ENCODE results near the gene RAET1E. TPM values are rescaled to one million over a fixed set of nuclear protein-coding genes. Genes with fewer than 3 reads are reported as not detected.
"Not testable (repeated sequence)": the region's sequence is repeated elsewhere in the genome, so short reads cannot be mapped to it uniquely, and the experiment has no call there.

RAET1E gene
- total RNA-seq, 1 experiment from 2014 or later, result not detected

- Histone ChIP-seq H3K9me3 (no peaks in the 10 kb centered on the region), H3K4me1 (peaks cover 28% of the 10 kb centered on the region), H3K36me3 (ENCODE audit: control insufficient read depth, insufficient read depth, low read length) (no peaks in the 10 kb centered on the region), H3K4me3 (ENCODE audit: low read depth, low read length) (no peak overlapping the region), H3K27me3 (replicated peaks; ENCODE audit: control insufficient read depth, insufficient read depth, low read length) (no peaks in the 10 kb centered on the region)
- Mint-ChIP-seq H3K27ac (ENCODE audit: unreplicated experiment) (peak overlapping the region; percentile 81), H3K27me3 (ENCODE audit: insufficient read depth, unreplicated experiment) (no peaks in the 10 kb centered on the region), H3K4me3 (ENCODE audit: unreplicated experiment) (peak overlapping the region; percentile 23), H3K36me3 (ENCODE audit: insufficient read depth, unreplicated experiment) (peaks cover 6% of the 10 kb centered on the region), H3K4me1 (ENCODE audit: low read depth, unreplicated experiment) (peaks cover 28% of the 10 kb centered on the region), H3K9me3 (ENCODE audit: unreplicated experiment) (no peaks in the 10 kb centered on the region)
- intact Hi-C loops (cut with micrococcal nuclease; ENCODE audit: unreplicated experiment), result loop anchor here (2.0 kb wide), 1 partner anchor 14 kb away; no protein-coding TSS in a partner anchor
- no peak for TF ChIP-seq CTCF (IDR thresholded peaks at IDR 0.05; ENCODE audit: insufficient read depth in 1 of 2, low read depth in 1 of 2, low read length in 1 of 2, severe bottlenecking in 1 of 2, unreplicated experiment in 1 of 2)
- ChIA-PET POLR2A (no interaction called here), CTCF (no interaction called here)
- DNase-seq, result peak in 1 of 2 experiments; percentile 11
- no TSS peak for BruUV-seq (replicated peaks)
Measured at GRCh38 chr6:149854532-149854931, 43.4 kb downstream of the RAET1E start.

- H3K9me3 ChIP-seq; POLR2A ChIA-PET; H3K4me3 ChIP-seq (ENCODE audit: low read depth, low read length); H3K27me3 ChIP-seq (replicated peaks; ENCODE audit: control insufficient read depth, insufficient read depth, low read length); H3K27me3 Mint-ChIP-seq (ENCODE audit: insufficient read depth, unreplicated experiment); H3K36me3 Mint-ChIP-seq (ENCODE audit: insufficient read depth, unreplicated experiment); H3K36me3 ChIP-seq (ENCODE audit: control insufficient read depth, insufficient read depth, low read length); H3K9me3 Mint-ChIP-seq (ENCODE audit: unreplicated experiment); BruUV-seq (replicated peaks); CTCF ChIA-PET; H3K4me3 Mint-ChIP-seq (ENCODE audit: unreplicated experiment); DNase-seq; H3K27ac Mint-ChIP-seq (ENCODE audit: unreplicated experiment): not testable (repeated sequence)
- intact Hi-C loops (cut with micrococcal nuclease; ENCODE audit: unreplicated experiment), result loop anchor here (2.0 kb wide), 1 partner anchor 13 kb away; no protein-coding TSS in a partner anchor
- peaks cover 26% of the 10 kb centered on the region for H3K4me1 Mint-ChIP-seq (ENCODE audit: low read depth, unreplicated experiment)
- H3K4me1 ChIP-seq, result peaks cover 27% of the 10 kb centered on the region
Measured at GRCh38 chr6:149854017-149854416, 43.9 kb downstream of the RAET1E start.

GRCh38 chr6:149852881-149853280 is 45.0 kb downstream of the RAET1E start:
- H3K4me1 ChIP-seq, result peaks cover 27% of the 10 kb centered on the region
- BruUV-seq (replicated peaks), result no TSS peak
- no peak overlapping the region for H3K4me3 ChIP-seq (ENCODE audit: low read depth, low read length)

More at GRCh38 chr6:149852881-149853280, 45.0 kb downstream of the RAET1E start:
- Mint-ChIP-seq H3K4me1 (ENCODE audit: low read depth, unreplicated experiment) (peaks cover 26% of the 10 kb centered on the region), H3K9me3 (ENCODE audit: unreplicated experiment) (no peaks in the 10 kb centered on the region), H3K4me3 (ENCODE audit: unreplicated experiment) (no peak overlapping the region), H3K27me3 (ENCODE audit: insufficient read depth, unreplicated experiment) (no peaks in the 10 kb centered on the region), H3K36me3 (ENCODE audit: insufficient read depth, unreplicated experiment) (peaks cover 6% of the 10 kb centered on the region), H3K27ac (ENCODE audit: unreplicated experiment) (no peak overlapping the region)
- ChIA-PET CTCF (no interaction called here), POLR2A (no interaction called here)
- H3K9me3 ChIP-seq, result no peaks in the 10 kb centered on the region
- no peak for DNase-seq
- H3K36me3 ChIP-seq (ENCODE audit: control insufficient read depth, insufficient read depth, low read length), result no peaks in the 10 kb centered on the region
- no peak for TF ChIP-seq CTCF (IDR thresholded peaks at IDR 0.05; ENCODE audit: insufficient read depth in 1 of 2, low read depth in 1 of 2, low read length in 1 of 2, severe bottlenecking in 1 of 2, unreplicated experiment in 1 of 2)
- no peaks in the 10 kb centered on the region for H3K27me3 ChIP-seq (replicated peaks; ENCODE audit: control insufficient read depth, insufficient read depth, low read length)
- intact Hi-C loops (cut with micrococcal nuclease; ENCODE audit: unreplicated experiment), result no loop called here

Measured in Caco-2 (cell line).